Cerebellar nuclear complex (tissue), 1 donor: Measurements from ENCODE around the gene KRT14.
"Not testable (repeated sequence)": the region's sequence is repeated elsewhere in the genome, so short reads cannot be mapped to it uniquely, and the experiment has no call there.

ENCODE experiments used
- DNase-seq, 2 experiments: peaks; one replicate each; lab custom pipeline; 2025; lab: John Stamatoyannopoulos, UW

KRT14 gene

GRCh38 chr17:41586863-41587495 lies at the start of gene KRT14:
TSS of gene KRT14 (minus strand) at chr17:41586895. CDS start at chr17:41586834, 61 bp downstream.
- DNase-seq = no peak

- no peak for DNase-seq
Measured at GRCh38 chr17:41635121-41636097, 48.7 kb upstream of the KRT14 start.

GRCh38 chr17:41634639-41635038 lies 47.9 kb upstream of the KRT14 start:
- DNase-seq = no peak

- DNase-seq = no peak
Measured at GRCh38 chr17:41633556-41634199, 47.0 kb upstream of the KRT14 start.

GRCh38 chr17:41632482-41633105 lies 45.9 kb upstream of the KRT14 start:
- no peak for DNase-seq

GRCh38 chr17:41631898-41632285 lies 45.2 kb upstream of the KRT14 start:
- DNase-seq = no peak

- no peak for DNase-seq
Measured at GRCh38 chr17:41631025-41631897, 44.6 kb upstream of the KRT14 start.

- no peak for DNase-seq
Measured at GRCh38 chr17:41629826-41630670, 43.4 kb upstream of the KRT14 start.

GRCh38 chr17:41629316-41629715 lies 42.6 kb upstream of the KRT14 start:
- DNase-seq = no peak

- DNase-seq = not testable (repeated sequence)
Measured at GRCh38 chr17:41628621-41629255, 42.0 kb upstream of the KRT14 start.

- not testable (repeated sequence) for DNase-seq
Measured at GRCh38 chr17:41628073-41628370, 41.3 kb upstream of the KRT14 start.

GRCh38 chr17:41627316-41628072 lies 40.8 kb upstream of the KRT14 start:
- DNase-seq = no peak

- DNase-seq = not testable (repeated sequence)
Measured at GRCh38 chr17:41626914-41627295, 40.2 kb upstream of the KRT14 start.

- DNase-seq = not testable (repeated sequence)
Measured at GRCh38 chr17:41626028-41626913, 39.6 kb upstream of the KRT14 start.

- no peak for DNase-seq
Measured at GRCh38 chr17:41625602-41626001, 38.9 kb upstream of the KRT14 start.

GRCh38 chr17:41624208-41625101 lies 37.8 kb upstream of the KRT14 start, which contains the start of gene KRT17:
TSS of gene KRT17 (minus strand) at chr17:41624575. CDS start at chr17:41624509, 66 bp downstream.
- no peak for DNase-seq
